NCI-H146 treated with DMSO at 0.1 percent for 48 hours (cell line): ENCODE data around the gene MAFG.

Experiments used
- DNase-seq: peaks from one replicate; lab custom pipeline; 2025; ENCODE audit not compliant: unreplicated experiment; lab: John Stamatoyannopoulos, UW

MAFG gene

GRCh38 chr17:81898029-81898866 is 29.3 kb downstream of the MAFG start:
- DNase-seq = no peak

GRCh38 chr17:81895400-81895799 is 32.1 kb downstream of the MAFG start:
- DNase-seq = no peak

- no peak for DNase-seq
These were observed 36.3 kb downstream of the MAFG start for GRCh38 chr17:81891303-81891552.

- no peak for DNase-seq
These were observed 36.9 kb downstream of the MAFG start for GRCh38 chr17:81890447-81891302.

- no peak for DNase-seq
These were observed 37.9 kb downstream of the MAFG start for GRCh38 chr17:81889602-81890001.

- no peak for DNase-seq
These were observed 38.4 kb downstream of the MAFG start for GRCh38 chr17:81888988-81889595.

GRCh38 chr17:81888105-81888987 is 39.2 kb downstream of the MAFG start:
- no peak for DNase-seq

GRCh38 chr17:81885869-81886548 is 41.5 kb downstream of the MAFG start:
- no peak for DNase-seq

- no peak for DNase-seq
These were observed 42.1 kb downstream of the MAFG start for GRCh38 chr17:81885454-81885853.

- no peak for DNase-seq
These were observed 42.6 kb downstream of the MAFG start for GRCh38 chr17:81884968-81885367.

- no peak for DNase-seq
These were observed 43.0 kb downstream of the MAFG start for GRCh38 chr17:81884520-81884919.

GRCh38 chr17:81879121-81879520 is 48.4 kb downstream of the MAFG start:
- DNase-seq = no peak

- DNase-seq = no peak
These were observed 49.2 kb downstream of the MAFG start for GRCh38 chr17:81878294-81878693.

GRCh38 chr17:81877569-81877968 is 50.0 kb downstream of the MAFG start:
- DNase-seq = no peak

GRCh38 chr17:81871387-81872230 is 55.9 kb downstream of the MAFG start:
- peak; percentile 63 for DNase-seq

- no peak for DNase-seq
These were observed 56.6 kb downstream of the MAFG start, which contains the start of gene ARHGDIA for GRCh38 chr17:81870981-81871386. Gene ARHGDIA, minus strand, starts transcription at chr17:81871337. Its CDS starts 1,407 bp downstream, at chr17:81869930.

- DNase-seq = no peak
These were observed 57.2 kb downstream of the MAFG start for GRCh38 chr17:81870131-81870980.
